HepG2 (cell line): ENCODE data around the gene SPPL2B. TPM values are rescaled to one million over a fixed set of nuclear protein-coding genes. Genes with fewer than 3 reads are reported as not detected.

Experiments
- ATAC-seq: fragments of 200-7000 bp; cut with Tn5 transposase; 3 replicates; pipeline ENCODE4 v1.9.1; 2020; ENCODE audit warnings: mild to moderate bottlenecking, moderate library complexity
- BruUV-seq: library from RNA; stranded (reverse); fragments of 400-500 nt; replicated peaks from 2 replicates; lab custom pipeline; 2021; lab: Mats Ljungman, UMichigan
- CTCF ChIA-PET: fragments of 300-600 bp; formaldehyde crosslinking; extraction: SDS; loops from one replicate; lab custom pipeline; 2021; ENCODE audit warnings: low total read pairs, inconsistent platforms, low intra/inter-chr PET ratio; lab: Yijun Ruan, JAX
- POLR2A ChIA-PET: fragments of 350-600 bp; sonication (Branson Sonifier 250); formaldehyde crosslinking; loops from one replicate; lab custom pipeline; 2020; ENCODE audit warnings: antibody characterized with exemption, inconsistent platforms; lab: Yijun Ruan, JAX
- DNase-seq: peaks from one replicate; pipeline ENCODE4 v3.0.0-alpha.2; 2015; ENCODE audit warnings: low spot score
- FAIRE-seq: peaks from 3 replicates; lab custom pipeline; 2011; peaks lifted over from hg19 to GRCh38; lab: Jason Lieb, UNC
- H2AFZ ChIP-seq: one replicate; pipeline ENCODE4 v1.6.1; 2011; ENCODE audit warnings: low read length, inconsistent platforms
- H3K27ac ChIP-seq: fragments of 300-600 bp; 3 replicates; pipeline ENCODE4 v1.8.0; 2011; ENCODE audit warnings: mixed run types, mild to moderate bottlenecking, mixed read lengths, low read length, inconsistent platforms; ENCODE audit not compliant: insufficient read depth; ENCODE audit errors: extremely low read length
- H3K27me3 ChIP-seq, 2 experiments: fragments of 200-600 bp in 1 of 2; 2 replicates in 1 of 2; 3 replicates in 1 of 2; pipeline versions ENCODE4 v1.6.0 to v1.8.0; 2011; ENCODE audit warnings: low read length in 2 of 2, mild to moderate bottlenecking in 2 of 2, moderate library complexity in 2 of 2, inconsistent platforms in 1 of 2; ENCODE audit not compliant: insufficient read depth in 2 of 2, control insufficient read depth in 1 of 2
- H3K36me3 ChIP-seq, 2 experiments: fragments of 200-600 bp in 1 of 2; replicated peaks in 1 of 2; 2 replicates in 1 of 2; 3 replicates in 1 of 2; pipeline versions ENCODE4 v1.5.1 to v1.8.0; 2011; ENCODE audit warnings: low read length in 2 of 2, inconsistent platforms in 1 of 2; ENCODE audit not compliant: insufficient read depth in 2 of 2, control insufficient read depth in 1 of 2
- H3K4me1 ChIP-seq: 2 replicates; pipeline ENCODE4 v1.5.1; 2012; ENCODE audit warnings: low read length, inconsistent platforms; ENCODE audit not compliant: insufficient read depth
- H3K4me2 ChIP-seq: 2 replicates; pipeline ENCODE4 v1.6.0; 2011; ENCODE audit warnings: low read depth, low read length, inconsistent platforms
- H3K4me3 ChIP-seq, 3 experiments: fragments of 200-600 bp in 1 of 3; sonication (generic), shearing (Covaris generic) in 1 of 3; replicated peaks in 1 of 3; 2 replicates each; pipeline ENCODE4 v1.5.1; 2011 to 2016; ENCODE audit warnings: low read length in 3 of 3, inconsistent platforms in 2 of 3, low read depth in 2 of 3, mild to moderate bottlenecking in 2 of 3, control low read depth in 1 of 3, mixed read lengths in 1 of 3; ENCODE audit not compliant: insufficient read depth in 1 of 3
- H3K79me2 ChIP-seq: one replicate; pipeline ENCODE4 v1.6.1; 2011; ENCODE audit warnings: low read length, inconsistent platforms; ENCODE audit not compliant: insufficient read depth
- H3K9ac ChIP-seq: 2 replicates; pipeline ENCODE4 v1.6.0; 2011; ENCODE audit warnings: mild to moderate bottlenecking, low read depth, low read length, inconsistent platforms; ENCODE audit not compliant: insufficient read depth
- H3K9me3 ChIP-seq: 2 replicates; pipeline ENCODE4 v1.5.1; 2012; ENCODE audit warnings: mild to moderate bottlenecking, low read length
- H4K20me1 ChIP-seq: 2 replicates; pipeline ENCODE4 v1.6.0; 2011; ENCODE audit warnings: inconsistent platforms, mild to moderate bottlenecking, low read length, moderate library complexity; ENCODE audit not compliant: insufficient read depth
- GTF3A ChIP-seq: sonication (generic); formaldehyde crosslinking; conservative IDR thresholded peaks from 2 replicates; pipeline ENCODE4 v1.4.0; 2020; ENCODE audit warnings: mild to moderate bottlenecking, missing genetic modification reagents
- IRX3 ChIP-seq: sonication (generic); formaldehyde crosslinking; IDR thresholded peaks from 2 replicates; pipeline ENCODE4 v1.8.1; 2023; ENCODE audit warnings: mild to moderate bottlenecking, low read depth, missing genetic modification reagents, borderline replicate concordance
- RBAK ChIP-seq: sonication (generic); formaldehyde crosslinking; IDR thresholded peaks from 2 replicates; pipeline ENCODE4 v1.5.1; 2020; ENCODE audit warnings: mild to moderate bottlenecking, missing genetic modification reagents
- ZNF121 ChIP-seq: sonication (generic); formaldehyde crosslinking; IDR thresholded peaks from 2 replicates; pipeline ENCODE4 v1.5.0; 2020; ENCODE audit warnings: mild to moderate bottlenecking, missing genetic modification reagents
- WGBS: methylation state at CpG from one replicate; pipeline ENCODE4 v1.1.6; 2017; ENCODE audit warnings: low lambda C conversion rate; 5-methylcytosine and 5-hydroxymethylcytosine counted together
- in situ Hi-C: cut with HindIII; loops from 2 replicates; pipeline ENCODE4 v1.10.0; 2017; ENCODE audit warnings: low pct_unique_long_range_greater_than_20kb; ENCODE audit not compliant: extremely low pct_ligation_motif_present
- intact Hi-C: fragments of 100-400 bp; cut with micrococcal nuclease; formaldehyde crosslinking; loops from one replicate; pipeline ENCODE4 v1.10.0; 2022; ENCODE audit not compliant: unreplicated experiment
- polyA plus RNA-seq, 8 experiments: library from polyadenylated mRNA; depleted of rRNA in 3 of 8; stranded (reverse) in 7 of 8; unstranded in 1 of 8; fragments of >200 nt; fragmentation: Illumina TruSeq in 4 of 8; extraction: Trizol in 4 of 8; gene quantifications; 2 replicates each; pipeline versions ENCODE4 v1.2.1 to v1.2.3, GENCODE V29; 2011 to 2016; ENCODE audit warnings: low read depth in 4 of 8, missing spikeins in 1 of 8, mixed read lengths in 1 of 8; ENCODE audit not compliant: insufficient read depth in 1 of 8
- total RNA-seq, 5 experiments: library from RNA; depleted of rRNA; stranded (reverse); fragments of >200 nt; fragmentation: Illumina TruSeq; extraction: Trizol; gene quantifications; 2 replicates each; pipeline ENCODE4 v1.2.3, GENCODE V29; 2016; ENCODE audit warnings: low read depth in 1 of 5

SPPL2B gene
- total and polyA plus RNA-seq, 2 of the 13 experiments (the other 11 are each of a cell fraction or from before 2014, with no cell fraction given) = 14.9 to 15.2 TPM

GRCh38 chr19:2376784-2377519 is 48.5 kb downstream of the SPPL2B start:
- Histone ChIP-seq H3K4me2 (no peak overlapping the region; the same call in 1 of the 2 replicates), H3K27me3 (no peaks in the 10 kb centered on the region), H3K9ac (no peak overlapping the region), H3K79me2 (no peaks in the 10 kb centered on the region), H3K4me3 (no peak overlapping the region), H4K20me1 (no peaks in the 10 kb centered on the region), H3K4me1 (peaks cover 6% of the 10 kb centered on the region; the same call in 1 of the 2 replicates), H3K36me3 (no peaks in the 10 kb centered on the region), H3K9me3 (peaks cover 13% of the 10 kb centered on the region), H2AFZ (no peak overlapping the region), H3K27ac (no peak overlapping the region)
- no peak for FAIRE-seq
- intact Hi-C loops = no loop called here
- ChIA-PET CTCF (no interaction called here), POLR2A (no interaction called here)
- TF ChIP-seq IRX3 (CRISPR knock-in tag) (no peak), ZNF121 (CRISPR knock-in tag) (peak; percentile 68)
- DNase-seq = no peak
- WGBS = 10% methylated on average over 6 of the region's 15 CpGs
- no TSS peak for BruUV-seq
- ATAC-seq = peak; percentile 69
- in situ Hi-C loops = no loop called here

DNA sequence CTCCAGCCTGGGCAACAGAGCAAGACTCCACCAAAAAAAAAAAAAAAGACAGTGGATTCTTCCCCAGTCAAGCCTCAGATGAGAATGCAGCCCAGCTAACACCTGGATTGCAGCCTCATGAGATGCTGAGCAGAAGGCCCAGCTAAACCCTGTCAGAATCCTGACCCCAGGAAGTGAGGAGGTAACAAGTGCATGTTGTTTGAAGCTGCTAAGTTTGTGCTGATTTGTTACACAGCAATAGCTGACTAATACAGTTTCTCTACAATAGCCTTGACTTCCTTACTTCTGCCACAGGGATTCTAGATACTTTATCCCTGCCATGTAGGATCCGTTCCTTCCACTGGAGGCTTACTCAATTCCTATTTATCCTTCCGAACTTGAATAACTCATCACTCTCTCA is 52.1 kb downstream of the SPPL2B start:
- H2AFZ ChIP-seq = no peak overlapping the region
- 46% methylated on average over 2 of the region's 2 CpGs for WGBS
- in situ Hi-C loops (no loop called here), intact Hi-C loops (no loop called here)
- no peak overlapping the region for H3K4me3 ChIP-seq
- ChIA-PET POLR2A (interaction anchor here (3.1 kb wide), 1 partner anchor 13 kb away, joined by 9 read pairs; no protein-coding TSS in a partner anchor), CTCF (no interaction called here)
- H3K9me3 ChIP-seq = peaks cover 13% of the 10 kb centered on the region
- no peaks in the 10 kb centered on the region for H3K27me3 ChIP-seq
- TF ChIP-seq GTF3A (CRISPR knock-in tag) = no peak
- TF ChIP-seq RBAK (CRISPR knock-in tag) = peak; percentile 97
- H3K27ac ChIP-seq = no peak overlapping the region
- DNase-seq = no peak
- no peaks in the 10 kb centered on the region for H3K79me2 ChIP-seq
- no peak for ATAC-seq
- no TSS peak for BruUV-seq
- no peaks in the 10 kb centered on the region for H4K20me1 ChIP-seq
- no peak for FAIRE-seq
- no peak overlapping the region for H3K4me2 ChIP-seq
- H3K36me3 ChIP-seq = no peaks in the 10 kb centered on the region
- H3K9ac ChIP-seq = no peak overlapping the region
- H3K4me1 ChIP-seq = peaks cover 5% of the 10 kb centered on the region
